ENCODE data around the gene PLEKHJ1. TPM values are rescaled to one million over a fixed set of nuclear protein-coding genes. Genes with fewer than 3 reads are reported as not detected.

Gene PLEKHJ1
- polyA plus RNA-seq, 1 donor, result 115 TPM

DNA sequence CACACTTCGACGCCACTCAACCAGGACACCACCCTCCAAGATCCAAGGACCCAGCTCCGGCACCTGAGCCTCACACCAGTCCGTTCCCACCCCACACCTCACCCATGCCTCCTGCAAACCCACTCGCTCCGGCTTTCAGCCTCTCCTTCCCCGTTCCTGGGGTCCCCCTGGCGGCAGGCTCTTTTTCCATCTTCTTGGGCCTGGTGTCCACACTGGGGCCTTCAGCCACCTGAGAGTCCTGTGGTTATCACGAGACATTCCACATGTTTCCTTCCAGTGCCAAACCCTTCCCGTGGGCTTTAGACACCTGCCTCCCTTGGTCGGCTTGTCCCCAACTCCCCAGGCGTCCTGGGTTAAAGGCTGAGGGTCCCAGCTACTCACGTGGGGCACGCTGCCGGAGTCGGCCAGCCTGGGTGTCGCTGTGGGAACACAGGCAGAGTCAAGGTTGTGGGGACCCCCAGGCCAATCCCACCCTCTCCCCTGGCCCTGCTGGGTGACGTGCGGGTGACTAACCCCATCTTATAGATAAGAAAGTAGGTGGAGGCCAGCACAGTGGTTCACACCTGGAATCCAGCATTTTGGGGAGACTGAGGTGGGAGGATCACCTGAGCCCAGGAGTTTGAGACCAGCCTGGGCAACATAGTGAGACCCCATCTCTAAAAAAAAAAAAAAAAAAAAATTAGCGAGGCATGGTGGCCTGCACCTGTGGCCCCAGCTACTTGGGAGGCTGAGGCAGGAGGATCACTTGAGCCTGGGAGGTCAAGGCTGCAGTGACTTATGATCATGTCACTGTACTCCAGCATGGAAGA, 18.1 kb upstream of the PLEKHJ1 start:
- H3K9me3 ChIP-seq (ENCODE audit: control insufficient read depth, low read depth, low read length), result peaks cover 26% of the 10 kb centered on the region
- DNase-seq, result peak in 1 of 2 donors; percentile 74
- no CpG with 5 or more reads among the region's 20 CpGs for WGBS (ENCODE audit: insufficient coverage, low lambda C conversion rate)
- peaks cover 57% of the 10 kb centered on the region for H3K27me3 ChIP-seq (ENCODE audit: control insufficient read depth, insufficient read depth, low read length)
- no peak overlapping the region for H3K27ac ChIP-seq (ENCODE audit: low read length)
- peaks cover 32% of the 10 kb centered on the region for H3K4me1 ChIP-seq (ENCODE audit: control insufficient read depth, insufficient read depth, low read length)
- no peak overlapping the region for H3K4me3 ChIP-seq (ENCODE audit: low read length)
- H3K36me3 ChIP-seq (ENCODE audit: control insufficient read depth, insufficient read depth, low read length), result no peaks in the 10 kb centered on the region

DNA sequence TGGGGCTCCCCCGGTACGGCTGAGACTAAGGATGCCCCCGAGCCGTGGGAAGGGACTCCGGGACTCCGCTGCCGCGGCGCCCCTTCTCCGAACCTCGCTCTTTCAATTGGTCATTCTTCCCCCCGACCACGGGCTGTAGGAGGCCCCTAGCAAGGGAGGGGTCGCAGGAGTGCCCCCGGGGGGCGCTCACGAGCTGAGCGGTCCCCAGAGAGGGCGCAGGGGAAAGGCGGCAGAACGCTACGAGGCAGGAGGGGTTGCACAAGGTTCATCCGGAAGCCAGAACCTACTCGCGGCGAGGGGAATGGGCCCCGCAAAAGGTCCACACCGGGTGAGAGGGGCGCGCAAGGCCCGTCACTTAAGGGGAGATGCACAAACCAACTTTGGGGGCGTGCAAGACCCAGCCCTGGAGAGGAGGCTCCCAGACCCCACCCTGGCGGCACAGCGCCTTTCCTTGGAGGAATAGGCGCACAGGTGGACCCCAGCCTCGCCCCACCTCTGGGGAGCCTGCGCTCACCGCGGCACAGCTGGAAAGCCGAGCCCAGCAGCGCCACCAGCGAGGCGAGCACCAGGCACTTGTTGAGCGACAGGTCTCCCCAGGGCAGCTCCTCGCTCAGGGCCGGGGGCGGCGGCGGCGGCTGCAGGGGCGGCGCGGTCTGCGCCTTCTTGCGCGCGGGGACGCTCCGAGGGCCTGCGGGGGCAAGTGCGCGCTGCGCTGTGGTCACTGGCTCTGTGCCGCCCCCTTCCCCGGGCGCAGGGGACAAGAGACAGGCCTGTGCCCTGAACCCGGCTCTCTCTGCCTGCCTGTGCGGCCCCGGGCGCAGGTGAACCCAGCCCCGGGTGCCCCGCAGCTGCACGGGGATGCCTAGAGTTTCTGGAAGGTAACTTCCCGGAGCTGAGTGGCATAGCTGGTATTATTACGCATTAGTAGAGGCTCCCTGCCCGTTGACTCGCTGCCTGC, 17.3 kb upstream of the PLEKHJ1 start:
- Histone ChIP-seq H3K4me3 (ENCODE audit: low read length) (peak overlapping the region; percentile 27), H3K9me3 (ENCODE audit: control insufficient read depth, low read depth, low read length) (peaks cover 26% of the 10 kb centered on the region), H3K27me3 (ENCODE audit: control insufficient read depth, insufficient read depth, low read length) (peaks cover 58% of the 10 kb centered on the region), H3K36me3 (ENCODE audit: control insufficient read depth, insufficient read depth, low read length) (peaks cover 7% of the 10 kb centered on the region), H3K4me1 (ENCODE audit: control insufficient read depth, insufficient read depth, low read length) (peaks cover 32% of the 10 kb centered on the region), H3K27ac (ENCODE audit: low read length) (no peak overlapping the region)
- no CpG with 5 or more reads among the region's 77 CpGs for WGBS (ENCODE audit: insufficient coverage, low lambda C conversion rate)
- no peak for DNase-seq

DNA sequence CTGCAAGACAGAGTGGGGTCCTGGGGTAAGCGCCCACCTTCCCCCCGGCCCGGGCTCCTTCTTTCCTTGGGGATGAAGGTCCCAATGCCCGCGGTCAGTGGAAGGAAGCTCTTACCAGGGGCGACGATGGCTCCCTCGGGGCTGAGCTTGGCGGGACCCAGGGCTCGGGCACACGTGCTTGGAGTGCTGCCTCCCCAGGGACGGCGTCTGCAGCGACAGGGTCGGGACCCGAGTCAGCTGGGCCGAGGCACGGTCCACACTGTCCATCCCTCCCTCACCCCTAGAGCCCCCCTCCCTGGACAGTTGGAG, 16.6 kb upstream of the PLEKHJ1 start:
- no peak for DNase-seq
- Histone ChIP-seq H3K4me3 (ENCODE audit: low read length) (peak overlapping the region; percentile 27), H3K36me3 (ENCODE audit: control insufficient read depth, insufficient read depth, low read length) (peaks cover 13% of the 10 kb centered on the region), H3K4me1 (ENCODE audit: control insufficient read depth, insufficient read depth, low read length) (peaks cover 32% of the 10 kb centered on the region), H3K27ac (ENCODE audit: low read length) (no peak overlapping the region), H3K9me3 (ENCODE audit: control insufficient read depth, low read depth, low read length) (peaks cover 26% of the 10 kb centered on the region), H3K27me3 (ENCODE audit: control insufficient read depth, insufficient read depth, low read length) (peaks cover 58% of the 10 kb centered on the region)
- WGBS (ENCODE audit: insufficient coverage, low lambda C conversion rate), result no CpG with 5 or more reads among the region's 18 CpGs

DNA sequence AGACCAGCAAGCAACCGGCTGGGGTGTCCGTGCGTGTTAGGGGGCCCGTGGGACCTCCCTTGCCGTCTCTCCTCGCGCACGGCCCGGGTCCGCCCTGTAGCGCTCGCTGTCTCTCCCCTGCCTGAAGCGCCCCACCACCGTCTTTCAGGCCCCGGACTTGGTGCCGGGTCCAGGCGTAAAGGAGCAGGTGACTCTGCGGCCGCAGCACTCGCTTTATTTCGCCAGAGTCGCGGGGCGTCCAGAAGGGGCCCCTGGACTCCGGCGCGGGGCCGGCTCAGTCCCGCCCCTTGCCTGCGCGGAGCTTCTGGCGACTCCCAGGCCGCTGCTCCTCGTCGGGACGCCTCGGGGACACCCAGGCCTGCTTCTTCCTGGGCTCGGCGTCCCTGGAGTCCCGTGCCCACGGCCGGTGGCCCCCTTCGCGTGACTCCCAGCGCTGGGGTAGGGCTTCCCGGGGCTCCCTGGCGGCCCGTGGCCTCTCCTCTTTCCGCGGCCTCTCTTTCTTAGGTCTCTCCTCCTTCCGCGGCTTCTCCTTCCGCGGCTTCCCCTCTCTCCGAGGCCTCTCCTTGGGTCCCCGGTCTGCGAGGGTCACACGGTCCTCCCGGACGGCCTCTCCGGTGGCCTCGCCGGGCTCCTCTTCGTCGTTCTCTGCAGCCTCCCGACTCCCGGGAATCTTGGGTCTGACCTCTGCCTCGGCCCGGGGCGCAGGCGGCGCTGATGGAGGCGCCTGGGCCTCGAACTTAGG, 16.1 kb upstream of the PLEKHJ1 start:
- DNase-seq, result peak in 1 of 2 donors; percentile 73
- Histone ChIP-seq H3K27me3 (ENCODE audit: control insufficient read depth, insufficient read depth, low read length) (peaks cover 58% of the 10 kb centered on the region), H3K27ac (ENCODE audit: low read length) (no peak overlapping the region), H3K9me3 (ENCODE audit: control insufficient read depth, low read depth, low read length) (peaks cover 26% of the 10 kb centered on the region), H3K4me3 (ENCODE audit: low read length) (peak overlapping the region; percentile 27), H3K4me1 (ENCODE audit: control insufficient read depth, insufficient read depth, low read length) (peaks cover 32% of the 10 kb centered on the region), H3K36me3 (ENCODE audit: control insufficient read depth, insufficient read depth, low read length) (peaks cover 18% of the 10 kb centered on the region)
- 7% methylated on average over 3 of the region's 74 CpGs for WGBS (ENCODE audit: insufficient coverage, low lambda C conversion rate)

DNA sequence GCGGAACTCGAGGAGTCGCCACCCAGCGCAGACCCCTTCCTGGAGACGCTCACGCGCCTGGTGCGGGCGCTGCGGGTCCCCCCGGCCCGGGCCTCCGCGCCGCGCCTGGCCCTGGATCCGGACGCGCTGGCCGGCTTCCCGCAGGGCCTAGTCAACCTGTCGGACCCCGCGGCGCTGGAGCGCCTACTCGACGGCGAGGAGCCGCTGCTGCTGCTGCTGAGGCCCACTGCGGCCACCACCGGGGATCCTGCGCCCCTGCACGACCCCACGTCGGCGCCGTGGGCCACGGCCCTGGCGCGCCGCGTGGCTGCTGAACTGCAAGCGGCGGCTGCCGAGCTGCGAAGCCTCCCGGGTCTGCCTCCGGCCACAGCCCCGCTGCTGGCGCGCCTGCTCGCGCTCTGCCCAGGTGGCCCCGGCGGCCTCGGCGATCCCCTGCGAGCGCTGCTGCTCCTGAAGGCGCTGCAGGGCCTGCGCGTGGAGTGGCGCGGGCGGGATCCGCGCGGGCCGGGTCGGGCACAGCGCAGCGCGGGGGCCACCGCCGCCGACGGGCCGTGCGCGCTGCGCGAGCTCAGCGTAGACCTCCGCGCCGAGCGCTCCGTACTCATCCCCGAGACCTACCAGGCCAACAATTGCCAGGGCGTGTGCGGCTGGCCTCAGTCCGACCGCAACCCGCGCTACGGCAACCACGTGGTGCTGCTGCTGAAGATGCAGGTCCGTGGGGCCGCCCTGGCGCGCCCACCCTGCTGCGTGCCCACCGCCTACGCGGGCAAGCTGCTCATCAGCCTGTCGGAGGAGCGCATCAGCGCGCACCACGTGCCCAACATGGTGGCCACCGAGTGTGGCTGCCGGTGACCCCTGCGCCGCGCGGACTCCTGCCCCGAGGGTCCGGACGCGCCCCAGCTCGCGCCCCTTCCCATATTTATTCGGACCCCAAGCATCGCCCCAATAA, 15.3 kb upstream of the PLEKHJ1 start:
- peaks cover 27% of the 10 kb centered on the region for H3K36me3 ChIP-seq (ENCODE audit: control insufficient read depth, insufficient read depth, low read length)
- H3K9me3 ChIP-seq (ENCODE audit: control insufficient read depth, low read depth, low read length), result peaks cover 26% of the 10 kb centered on the region
- H3K4me1 ChIP-seq (ENCODE audit: control insufficient read depth, insufficient read depth, low read length), result peaks cover 32% of the 10 kb centered on the region
- DNase-seq, result peak in 1 of 2 donors; percentile 62
- H3K4me3 ChIP-seq (ENCODE audit: low read length), result peak overlapping the region; percentile 27
- peaks cover 58% of the 10 kb centered on the region for H3K27me3 ChIP-seq (ENCODE audit: control insufficient read depth, insufficient read depth, low read length)
- no CpG with 5 or more reads among the region's 125 CpGs for WGBS (ENCODE audit: insufficient coverage, low lambda C conversion rate)
- H3K27ac ChIP-seq (ENCODE audit: low read length), result no peak overlapping the region

DNA sequence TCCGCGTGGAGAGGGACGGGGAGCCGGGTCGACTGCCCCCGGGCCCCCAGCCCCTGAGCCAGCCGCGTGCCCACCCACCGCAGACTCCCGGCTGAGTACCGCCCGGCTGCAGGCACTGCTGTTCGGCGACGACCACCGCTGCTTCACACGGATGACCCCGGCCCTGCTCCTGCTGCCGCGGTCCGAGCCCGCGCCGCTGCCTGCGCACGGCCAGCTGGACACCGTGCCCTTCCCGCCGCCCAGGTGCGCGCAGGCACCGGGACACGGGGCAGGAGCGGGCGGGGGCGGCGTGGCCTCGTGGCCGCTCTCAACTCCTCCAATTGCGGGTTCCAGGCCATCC, 14.6 kb upstream of the PLEKHJ1 start:
- peaks cover 32% of the 10 kb centered on the region for H3K4me1 ChIP-seq (ENCODE audit: control insufficient read depth, insufficient read depth, low read length)
- H3K36me3 ChIP-seq (ENCODE audit: control insufficient read depth, insufficient read depth, low read length), result peaks cover 33% of the 10 kb centered on the region
- peaks cover 26% of the 10 kb centered on the region for H3K9me3 ChIP-seq (ENCODE audit: control insufficient read depth, low read depth, low read length)
- no peak overlapping the region for H3K27ac ChIP-seq (ENCODE audit: low read length)
- DNase-seq, result no peak
- WGBS (ENCODE audit: insufficient coverage, low lambda C conversion rate), result no CpG with 5 or more reads among the region's 40 CpGs
- no peak overlapping the region for H3K4me3 ChIP-seq (ENCODE audit: low read length)
- peaks cover 55% of the 10 kb centered on the region for H3K27me3 ChIP-seq (ENCODE audit: control insufficient read depth, insufficient read depth, low read length)

DNA sequence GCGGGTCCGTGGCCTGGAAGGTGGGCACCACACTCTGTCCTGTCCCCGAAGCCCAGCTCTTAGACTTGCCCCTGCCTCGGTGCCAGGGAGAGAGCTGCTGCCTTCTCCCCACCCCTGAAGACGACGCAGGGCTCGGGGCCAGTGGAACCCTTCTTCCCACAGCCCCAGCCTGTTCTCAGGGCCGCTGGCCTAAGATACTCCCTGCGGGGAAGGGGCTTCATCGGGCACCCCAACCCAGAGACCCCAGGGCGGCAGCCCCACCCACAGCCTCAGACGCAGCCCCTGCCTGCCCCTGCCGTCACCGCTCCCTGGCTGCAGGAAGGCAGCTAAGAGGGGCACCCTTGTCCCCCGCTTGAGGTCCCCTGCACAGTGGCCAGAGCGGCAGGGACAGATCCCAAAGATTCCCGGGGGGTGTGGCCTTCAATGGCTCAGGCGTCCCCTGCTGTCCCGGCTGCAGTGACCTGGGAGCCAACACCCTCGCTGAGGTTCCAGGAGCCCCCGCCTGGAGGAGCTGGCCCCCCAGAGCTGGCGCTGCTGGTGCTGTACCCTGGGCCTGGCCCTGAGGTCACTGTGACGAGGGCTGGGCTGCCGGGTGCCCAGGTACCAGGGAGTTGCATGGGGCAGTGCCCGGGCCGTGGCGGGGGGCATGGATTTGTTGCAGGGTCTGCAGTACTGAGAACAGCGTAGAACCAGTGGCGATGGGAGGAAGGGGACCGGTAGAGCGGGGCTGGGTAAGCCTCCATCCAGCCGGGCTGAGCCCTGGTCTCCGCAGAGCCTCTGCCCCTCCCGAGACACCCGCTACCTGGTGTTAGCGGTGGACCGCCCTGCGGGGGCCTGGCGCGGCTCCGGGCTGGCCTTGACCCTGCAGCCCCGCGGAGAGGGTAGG, 14.0 kb upstream of the PLEKHJ1 start:
- Histone ChIP-seq H3K4me1 (ENCODE audit: control insufficient read depth, insufficient read depth, low read length) (peaks cover 32% of the 10 kb centered on the region), H3K9me3 (ENCODE audit: control insufficient read depth, low read depth, low read length) (peaks cover 26% of the 10 kb centered on the region), H3K27ac (ENCODE audit: low read length) (no peak overlapping the region), H3K4me3 (ENCODE audit: low read length) (no peak overlapping the region), H3K36me3 (ENCODE audit: control insufficient read depth, insufficient read depth, low read length) (peaks cover 39% of the 10 kb centered on the region), H3K27me3 (ENCODE audit: control insufficient read depth, insufficient read depth, low read length) (peaks cover 55% of the 10 kb centered on the region)
- DNase-seq, result no peak
- WGBS (ENCODE audit: insufficient coverage, low lambda C conversion rate), result no CpG with 5 or more reads among the region's 43 CpGs

DNA sequence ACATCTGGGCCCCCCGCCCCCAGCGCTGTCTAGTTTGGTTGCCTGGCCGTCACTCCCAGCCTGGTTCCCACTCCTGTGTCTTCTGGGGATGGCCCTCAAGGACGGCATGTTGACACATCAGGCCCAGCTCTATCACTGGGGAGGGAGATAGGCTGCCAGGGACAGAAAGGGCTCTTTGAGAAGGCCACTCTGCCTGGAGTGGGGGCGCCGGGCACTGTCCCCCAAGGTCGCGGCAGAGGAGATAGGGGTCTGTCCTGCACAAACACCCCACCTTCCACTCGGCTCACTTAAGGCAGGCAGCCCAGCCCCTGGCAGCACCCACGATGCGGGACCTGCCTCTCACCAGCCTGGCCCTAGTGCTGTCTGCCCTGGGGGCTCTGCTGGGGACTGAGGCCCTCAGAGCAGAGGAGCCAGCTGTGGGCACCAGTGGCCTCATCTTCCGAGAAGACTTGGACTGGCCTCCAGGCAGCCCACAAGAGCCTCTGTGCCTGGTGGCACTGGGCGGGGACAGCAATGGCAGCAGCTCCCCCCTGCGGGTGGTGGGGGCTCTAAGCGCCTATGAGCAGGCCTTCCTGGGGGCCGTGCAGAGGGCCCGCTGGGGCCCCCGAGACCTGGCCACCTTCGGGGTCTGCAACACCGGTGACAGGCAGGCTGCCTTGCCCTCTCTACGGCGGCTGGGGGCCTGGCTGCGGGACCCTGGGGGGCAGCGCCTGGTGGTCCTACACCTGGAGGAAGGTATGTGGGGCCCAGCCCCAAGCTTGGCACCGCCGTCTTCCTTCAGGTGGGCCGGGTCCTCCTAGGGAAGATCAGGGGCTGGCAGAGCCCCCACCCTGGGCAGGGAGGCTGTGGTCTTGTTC, 13.1 kb upstream of the PLEKHJ1 start, which contains the start of gene AMH:
TSS of gene AMH (plus strand) at position 314 of the 857 bp plus-strand sequence. CDS start at position 324, 10 bp downstream.
- DNase-seq, result no peak
- H3K27ac ChIP-seq (ENCODE audit: low read length), result no peak within 1 kb of the TSS
- H3K9me3 ChIP-seq (ENCODE audit: control insufficient read depth, low read depth, low read length), result peaks cover 26% of the 10 kb centered on the region
- peaks cover 38% of the 10 kb centered on the region for H3K4me1 ChIP-seq (ENCODE audit: control insufficient read depth, insufficient read depth, low read length)
- H3K4me3 ChIP-seq (ENCODE audit: low read length), result no peak within 1 kb of the TSS
- WGBS (ENCODE audit: insufficient coverage, low lambda C conversion rate), result no CpG with 5 or more reads among the region's 27 CpGs
- peaks cover 49% of the 10 kb centered on the region for H3K27me3 ChIP-seq (ENCODE audit: control insufficient read depth, insufficient read depth, low read length)
- H3K36me3 ChIP-seq (ENCODE audit: control insufficient read depth, insufficient read depth, low read length), result peaks cover 48% of the 10 kb centered on the region

All from large intestine (tissue), 3 donors.